Bladder microvascular endothelial cell (primary cell): ENCODE data around the gene APOLD1. TPM values are rescaled to one million over a fixed set of nuclear protein-coding genes. Genes with fewer than 3 reads are reported as not detected.

ENCODE experiments used
- total RNA-seq: library from RNA; depleted of rRNA; stranded (reverse); fragments of >200 nt; gene quantifications from 2 replicates; pipeline ENCODE4 v1.2.3, GENCODE V29; 2014

Gene APOLD1, protein sequence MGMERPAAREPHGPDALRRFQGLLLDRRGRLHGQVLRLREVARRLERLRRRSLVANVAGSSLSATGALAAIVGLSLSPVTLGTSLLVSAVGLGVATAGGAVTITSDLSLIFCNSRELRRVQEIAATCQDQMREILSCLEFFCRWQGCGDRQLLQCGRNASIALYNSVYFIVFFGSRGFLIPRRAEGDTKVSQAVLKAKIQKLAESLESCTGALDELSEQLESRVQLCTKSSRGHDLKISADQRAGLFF
- 15.5 and 22.0 TPM in 2 replicates for total RNA-seq

DNA sequence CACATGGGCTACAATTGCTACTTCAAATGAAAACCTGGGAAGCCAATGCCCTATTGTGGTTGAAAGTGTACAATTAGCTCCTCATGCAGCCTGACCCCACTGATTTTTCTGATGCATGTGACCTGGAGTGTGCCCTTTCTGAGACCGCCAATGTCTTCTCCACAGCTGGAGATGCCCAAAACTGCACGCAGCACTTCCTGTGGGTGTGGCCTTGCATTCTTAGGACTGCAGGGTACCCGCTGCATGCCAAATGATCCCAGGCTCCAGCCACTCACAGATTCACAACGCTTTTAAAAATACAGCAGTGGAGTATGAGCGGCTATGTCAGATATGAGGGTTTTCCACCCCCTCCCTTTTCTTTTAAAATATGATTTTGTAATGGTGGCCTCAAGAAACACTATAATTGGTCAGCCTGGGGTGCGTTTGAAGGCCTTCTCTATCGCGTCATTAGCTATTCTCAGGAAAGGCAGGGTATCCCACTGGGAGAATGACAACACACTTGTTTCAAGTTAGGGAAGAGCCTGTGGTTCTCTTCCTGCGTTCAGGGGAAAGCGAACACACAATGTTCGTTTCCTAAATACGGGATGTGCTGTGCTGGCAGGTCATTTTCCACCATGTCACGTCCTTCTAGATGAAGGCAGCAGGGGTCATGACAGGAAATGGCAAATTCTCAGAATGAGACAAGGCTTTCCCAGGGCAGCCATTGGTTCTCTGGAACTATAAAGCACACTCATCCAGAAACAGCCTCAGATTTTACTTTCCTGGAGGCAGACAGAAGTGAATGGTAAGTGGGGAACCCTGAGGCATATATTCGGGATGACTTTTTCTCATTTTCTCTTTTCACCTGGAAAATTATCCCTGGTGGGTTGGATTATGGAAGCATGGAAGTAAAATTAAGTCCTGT is at the start of gene APOLD1:
TSS of gene APOLD1 (plus strand) at position 749 of the 904 bp plus-strand sequence. CDS start at position 782, 33 bp downstream.

DNA sequence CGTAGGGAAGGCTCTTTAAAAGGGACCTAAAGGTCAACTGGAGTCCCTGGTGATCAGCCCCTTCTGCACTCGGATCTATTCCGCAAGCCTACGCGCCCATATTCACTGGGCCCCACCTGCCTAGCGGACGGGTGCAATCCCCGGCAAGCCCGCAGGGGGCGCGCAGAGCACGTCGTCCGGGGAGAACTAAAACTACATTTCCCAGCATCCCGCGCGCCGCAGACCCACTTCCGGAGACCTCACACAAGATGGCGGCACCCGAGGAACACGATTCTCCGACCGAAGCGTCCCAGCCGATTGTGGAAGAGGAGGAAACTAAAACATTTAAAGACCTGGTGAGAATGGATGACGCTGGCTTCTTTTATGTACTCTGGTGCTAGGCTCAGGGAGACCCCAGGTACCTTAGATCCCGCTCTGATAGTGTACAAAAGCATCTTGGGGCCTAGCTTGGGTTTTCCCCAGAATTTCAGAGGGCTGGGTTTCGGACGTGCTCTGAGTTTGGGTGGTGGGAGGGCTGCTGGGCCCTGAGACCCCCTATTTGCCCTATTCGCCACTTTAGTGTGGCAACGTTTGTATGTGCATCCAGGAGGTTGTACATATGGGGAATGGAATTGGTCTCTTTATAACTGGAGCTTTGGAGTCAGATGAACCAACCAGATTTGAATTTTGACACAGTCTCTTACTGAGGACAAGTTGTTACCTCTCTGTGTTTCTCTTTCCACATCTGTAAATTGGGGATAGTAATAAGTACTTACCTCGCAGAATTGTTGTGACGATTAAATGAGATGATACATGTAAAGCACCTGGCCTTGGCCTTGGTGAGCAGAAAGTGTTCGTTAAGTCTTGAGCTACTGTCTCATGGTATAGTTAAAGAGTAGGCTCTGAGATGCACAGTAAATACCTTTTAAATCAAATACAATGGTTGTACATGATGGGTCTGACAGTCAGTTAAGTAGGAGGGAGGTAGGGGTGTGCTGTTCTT is 28.0 kb downstream of the APOLD1 start, which contains the start of gene DDX47:
TSS of gene DDX47 (plus strand) at position 227 of the 982 bp plus-strand sequence. CDS start at position 249, 22 bp downstream.

Other genes with a start within 250 kb of the APOLD1 start
- gene DUSP16, start 222.8 kb upstream of the APOLD1 start, total RNA-seq, result 6.8 and 17.3 TPM in 2 replicates
- gene CREBL2, start 173.8 kb upstream of the APOLD1 start, total RNA-seq, result 24.4 and 37.3 TPM in 2 replicates
- gene GPR19, start 89.5 kb upstream of the APOLD1 start, total RNA-seq, result 0.25 and 0.49 TPM in 2 replicates
- 42.2 and 52.3 TPM in 2 replicates for gene CDKN1B, start 68.3 kb upstream of the APOLD1 start, total RNA-seq
- gene DDX47, start 27.7 kb downstream of the APOLD1 start, total RNA-seq, result 39.8 and 69.2 TPM in 2 replicates
- 2.9 and 4.9 TPM in 2 replicates for gene GPRC5A, start 105.9 kb downstream of the APOLD1 start, total RNA-seq
- not detected in 2 replicates for gene GPRC5D, start 166.5 kb downstream of the APOLD1 start, total RNA-seq
- 13.8 and 35.7 TPM in 2 replicates for gene HEBP1, start 214.6 kb downstream of the APOLD1 start, total RNA-seq